Activated CD4-positive, alpha-beta T cell treated with anti-CD3 and anti-CD28 coated beads for 24 hours (primary cell): ENCODE data around the gene HELZ.

ENCODE experiments used
- DNase-seq, 2 donors: peaks; one replicate each; pipeline ENCODE4 v3.0.0-alpha.2; 2020; ENCODE audit warnings: low read depth in 2 of 2

HELZ gene

DNA sequence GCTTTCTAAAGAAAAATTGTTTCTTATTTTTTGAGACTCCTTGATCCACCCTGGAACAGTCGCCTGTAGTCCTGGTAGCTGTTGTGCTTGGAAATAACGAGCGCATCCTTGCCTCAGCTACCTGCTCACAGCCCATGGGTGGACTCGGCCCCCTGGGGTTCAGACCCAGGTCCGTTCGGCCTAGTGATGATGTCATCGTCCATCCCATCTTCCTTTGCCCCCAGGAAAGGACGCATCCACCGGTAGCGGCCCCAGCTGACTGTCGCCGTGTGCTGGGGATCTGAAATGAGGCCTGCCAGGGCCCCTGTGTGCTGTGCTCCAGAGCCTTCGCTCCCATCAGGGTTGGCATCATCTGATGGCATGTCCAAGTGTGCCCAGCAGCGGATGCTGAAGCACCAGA is 212.6 kb downstream of the HELZ start:
- no peak for DNase-seq

GRCh38 chr17:67030641-67031040 is 214.4 kb downstream of the HELZ start:
- no peak for DNase-seq

- DNase-seq, result no peak
Observed at GRCh38 chr17:67027031-67027628, 217.9 kb downstream of the HELZ start.

DNA sequence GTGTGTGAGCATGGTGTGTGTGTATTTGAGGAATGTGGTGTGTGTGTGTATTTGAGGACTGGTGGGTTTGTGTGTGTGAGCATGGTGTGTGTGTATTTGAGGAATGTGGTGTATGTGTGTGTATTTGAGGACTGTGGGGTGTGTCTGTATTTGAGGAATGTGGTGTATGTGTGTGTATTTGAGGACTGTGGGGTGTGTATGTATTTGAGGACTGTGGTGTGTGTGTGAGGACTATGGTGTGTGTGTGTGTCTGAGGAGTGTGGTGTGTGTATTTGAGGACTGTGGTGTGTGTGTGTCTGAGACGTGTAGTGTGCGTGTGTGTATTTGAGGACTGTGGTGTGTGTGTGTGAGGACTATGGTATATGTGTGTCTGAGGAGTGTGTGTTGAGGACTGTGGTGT is 218.7 kb downstream of the HELZ start:
- DNase-seq, result no peak

DNA sequence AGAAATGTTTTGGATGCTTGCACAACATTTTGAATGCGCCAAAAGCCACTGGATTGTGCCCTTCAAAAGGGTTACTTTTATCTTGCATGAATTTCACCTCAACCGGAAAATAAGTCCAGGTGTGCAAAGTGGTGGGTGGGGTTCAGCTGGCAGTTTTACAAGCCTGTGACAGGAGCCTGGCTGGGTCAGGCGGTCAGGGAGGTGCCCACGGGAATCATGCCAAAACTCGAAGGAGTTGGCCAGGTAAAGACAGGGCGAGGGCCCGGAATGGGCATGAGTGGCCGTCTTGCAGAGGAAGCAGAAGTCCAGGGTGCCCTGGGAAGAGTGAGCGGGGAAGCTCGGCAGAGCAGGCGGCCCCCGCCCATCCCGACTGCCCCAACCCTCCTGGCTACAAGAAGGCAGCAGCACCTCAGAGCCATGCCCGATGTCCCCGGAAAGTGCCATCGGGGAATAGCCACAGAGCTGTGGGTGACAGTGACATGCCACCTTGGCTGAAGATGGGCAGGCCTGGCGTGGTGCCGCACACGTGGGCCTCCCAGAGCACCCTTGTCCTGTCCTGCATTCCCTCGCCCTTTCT is 219.7 kb downstream of the HELZ start:
- no peak for DNase-seq

- DNase-seq, result no peak
Observed at GRCh38 chr17:67024736-67025135, 220.3 kb downstream of the HELZ start.

DNA sequence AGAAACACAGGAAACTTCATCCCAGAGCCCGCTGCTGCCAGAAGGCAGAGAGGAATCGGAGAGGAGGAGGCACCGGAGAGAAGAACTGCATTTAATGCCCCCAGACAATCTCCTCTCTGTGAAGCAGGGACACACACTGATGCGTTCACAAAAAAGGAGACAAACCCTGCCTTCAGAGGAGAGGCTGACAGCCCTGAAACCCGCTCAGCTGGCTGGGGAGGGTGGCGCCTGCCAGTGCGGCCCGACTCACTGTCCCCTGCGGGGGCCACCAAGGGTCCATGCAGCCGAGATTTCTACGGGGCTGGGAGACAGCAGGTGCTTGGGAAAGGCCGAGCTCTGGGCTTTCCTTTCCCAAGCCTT is 222.6 kb downstream of the HELZ start:
- DNase-seq, result no peak

DNA sequence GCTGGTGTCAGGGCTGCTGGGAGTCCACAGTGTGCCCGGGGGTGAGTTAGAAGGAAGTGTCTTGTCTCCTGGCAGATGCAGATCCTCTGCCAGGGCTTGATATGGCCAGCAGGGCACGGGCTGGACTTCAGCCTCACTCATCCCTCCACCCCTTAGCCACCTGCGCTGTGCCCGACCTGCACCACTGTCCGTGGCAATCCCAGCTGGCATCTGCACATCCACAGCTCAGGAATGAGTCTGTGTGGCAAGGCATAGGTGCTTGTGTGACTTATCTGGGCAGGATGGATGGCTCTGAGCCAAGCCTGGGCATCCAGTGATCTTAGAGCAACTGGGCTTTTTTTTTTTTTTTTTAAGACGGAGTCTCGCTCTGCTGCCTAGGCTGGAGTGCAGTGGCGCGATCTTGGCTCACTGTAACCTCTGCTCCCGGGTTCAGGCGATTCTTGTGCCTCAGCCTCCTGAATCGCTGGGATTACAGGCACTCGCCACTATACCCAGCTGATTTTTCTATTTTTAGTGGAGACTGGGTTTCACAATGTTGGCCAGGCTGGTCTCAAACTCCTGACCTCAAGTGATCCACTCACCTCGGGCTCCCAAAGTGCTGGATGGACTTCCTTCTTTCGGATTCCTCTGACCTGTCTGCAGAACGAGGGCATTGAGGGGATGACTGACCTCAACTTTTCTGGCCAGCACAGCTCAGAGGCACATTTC is 223.1 kb downstream of the HELZ start:
- DNase-seq, result no peak

GRCh38 chr17:67021196-67021595 is 223.8 kb downstream of the HELZ start:
- no peak for DNase-seq
